ENCODE measurements around the gene FAM89B.

Gene FAM89B

DNA sequence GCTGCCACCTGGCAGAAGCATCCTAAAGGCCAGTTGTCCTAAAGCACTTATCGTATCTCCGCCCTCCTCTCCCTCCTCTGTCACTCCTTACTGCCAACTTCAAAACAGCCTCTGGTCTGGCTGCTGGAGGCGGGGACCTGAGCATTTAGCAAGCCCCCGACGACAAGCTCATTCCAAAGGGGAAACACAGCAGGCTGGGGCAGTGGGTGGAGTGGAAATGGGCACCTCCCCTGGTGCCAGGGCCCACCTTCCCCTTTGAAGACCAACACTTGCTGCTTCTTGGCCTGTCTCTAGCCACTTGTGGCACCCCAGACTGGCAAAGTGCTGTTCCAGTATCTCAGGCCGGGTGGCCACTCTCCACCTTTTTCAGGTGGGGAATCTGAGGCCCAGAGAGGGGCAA is 38.1 kb downstream of the FAM89B start:
- no peak for DNase-seq (ENCODE audit: low read depth in 2 of 2)

DNA sequence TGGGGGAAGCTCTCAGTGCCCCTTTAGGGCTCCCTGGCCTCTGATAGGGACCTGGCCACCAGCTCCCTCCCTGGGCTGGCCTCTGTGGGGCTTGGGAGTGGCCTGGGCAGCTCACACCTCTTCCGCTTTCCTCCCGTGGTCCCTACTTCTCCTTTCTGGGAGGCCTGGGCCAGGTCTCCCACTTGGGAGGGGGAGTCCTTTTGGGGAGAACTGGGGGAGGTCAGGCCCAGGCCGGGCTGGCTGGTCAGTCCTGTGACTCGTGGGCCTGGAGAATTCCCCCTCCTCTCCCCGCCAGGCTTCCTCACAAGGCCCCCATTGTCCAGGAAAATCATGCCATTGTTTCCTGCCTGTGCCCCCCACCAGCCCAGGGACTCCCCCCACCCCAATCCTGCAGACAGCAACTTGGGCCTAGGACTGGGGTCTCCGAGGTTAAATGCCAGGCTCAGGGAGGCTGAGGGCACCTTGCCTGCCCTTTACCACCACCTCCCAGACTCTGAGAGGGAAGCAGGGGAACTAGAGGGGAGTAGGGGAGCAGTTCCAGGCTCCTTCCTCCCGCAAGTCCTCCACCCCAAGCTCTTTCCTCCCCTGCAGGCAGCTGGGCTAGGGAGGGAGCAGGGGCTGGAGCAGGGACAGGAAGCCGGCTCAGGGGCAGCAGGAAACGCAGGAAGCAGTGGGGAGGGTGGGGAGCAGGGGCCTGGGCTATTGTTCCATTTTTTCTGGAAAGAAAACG is 38.9 kb downstream of the FAM89B start:
- DNase-seq (ENCODE audit: low read depth in 2 of 2) = no peak

GRCh38 chr11:65611758-65612603 is 39.6 kb downstream of the FAM89B start:
- no peak for DNase-seq (ENCODE audit: low read depth in 2 of 2)

DNA sequence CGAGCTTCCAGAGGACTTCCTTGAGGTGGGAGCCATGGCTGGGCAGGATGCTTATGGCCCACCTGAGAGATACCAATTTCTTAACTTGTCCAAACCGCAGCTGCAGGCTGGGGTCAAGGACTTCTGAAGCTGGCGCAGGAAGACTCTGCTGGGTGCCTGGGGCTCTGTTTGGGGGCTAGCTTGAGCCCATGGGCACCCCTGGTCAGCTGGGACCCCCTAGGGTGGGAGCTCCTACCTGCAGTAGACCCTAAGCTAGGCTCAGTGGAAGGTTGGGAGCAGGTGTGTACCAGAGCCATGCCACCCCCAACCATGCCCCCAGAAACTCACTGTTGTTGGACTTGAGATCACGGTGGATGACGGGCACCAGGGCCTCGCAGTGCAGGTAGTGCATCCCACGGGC is 40.4 kb downstream of the FAM89B start:
- no peak for DNase-seq (ENCODE audit: low read depth in 2 of 2)

GRCh38 chr11:65613091-65613928 is 41.0 kb downstream of the FAM89B start:
- DNase-seq (ENCODE audit: low read depth in 2 of 2) = no peak

GRCh38 chr11:65615229-65615949 is 43.1 kb downstream of the FAM89B start, which contains the start of gene PCNX3:
TSS of gene PCNX3 (plus strand) at chr11:65615776. CDS start at chr11:65616312, 536 bp downstream.
- DNase-seq (ENCODE audit: low read depth in 2 of 2) = peak; percentile 100

DNA sequence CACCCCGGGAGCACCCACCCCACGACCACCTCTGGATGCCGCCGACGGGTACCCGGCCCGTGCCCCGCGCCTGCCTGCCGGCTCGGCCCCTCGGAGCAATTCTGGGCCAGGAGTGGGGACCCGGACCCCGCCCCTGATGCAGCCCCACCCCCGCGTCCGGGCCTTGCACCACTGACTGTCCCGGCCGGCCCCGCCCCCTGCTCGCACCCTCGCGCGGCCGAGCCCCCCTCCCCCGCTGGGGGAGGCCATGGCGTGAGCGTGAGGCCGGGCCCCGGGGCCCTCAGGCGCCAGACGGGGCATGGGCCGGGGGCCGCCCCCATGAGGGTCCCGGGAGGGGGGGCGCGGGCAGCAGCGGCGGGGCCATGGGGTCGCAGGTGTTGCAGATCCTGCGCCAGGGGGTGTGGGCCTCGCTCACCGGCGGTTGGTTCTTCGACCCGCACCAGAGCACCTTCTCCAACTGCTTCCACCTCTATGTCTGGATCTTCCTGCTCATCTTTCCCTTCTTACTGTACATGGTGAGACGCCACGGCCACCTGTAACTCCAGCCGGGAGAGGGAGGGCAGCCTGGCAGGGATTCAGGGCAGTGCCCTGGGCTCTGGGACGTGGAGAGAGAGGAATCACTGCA is 43.7 kb downstream of the FAM89B start:
- peak in 1 of 2 experiments; percentile 51 for DNase-seq (ENCODE audit: low read depth in 2 of 2)

DNA sequence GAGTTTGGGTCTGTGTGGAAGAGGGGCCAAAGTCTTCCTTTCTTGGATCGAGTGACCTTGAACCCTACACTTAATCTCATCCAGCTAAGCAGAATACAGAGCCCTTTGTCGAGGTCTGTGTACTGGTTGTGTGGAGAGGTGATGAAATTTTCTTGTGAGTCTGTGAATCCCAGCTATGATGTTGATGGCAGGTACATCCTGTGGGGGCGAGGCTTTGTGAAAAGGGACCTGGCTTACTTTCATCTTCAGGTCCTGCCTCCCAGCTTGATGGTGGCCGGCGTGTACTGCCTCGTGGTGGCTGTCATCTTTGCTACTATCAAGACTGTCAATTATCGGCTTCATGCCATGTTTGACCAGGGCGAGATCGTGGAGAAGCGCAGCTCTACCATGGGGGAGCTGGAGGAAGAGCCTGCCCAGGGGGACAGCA is 44.2 kb downstream of the FAM89B start:
- no peak for DNase-seq (ENCODE audit: low read depth in 2 of 2)

DNA sequence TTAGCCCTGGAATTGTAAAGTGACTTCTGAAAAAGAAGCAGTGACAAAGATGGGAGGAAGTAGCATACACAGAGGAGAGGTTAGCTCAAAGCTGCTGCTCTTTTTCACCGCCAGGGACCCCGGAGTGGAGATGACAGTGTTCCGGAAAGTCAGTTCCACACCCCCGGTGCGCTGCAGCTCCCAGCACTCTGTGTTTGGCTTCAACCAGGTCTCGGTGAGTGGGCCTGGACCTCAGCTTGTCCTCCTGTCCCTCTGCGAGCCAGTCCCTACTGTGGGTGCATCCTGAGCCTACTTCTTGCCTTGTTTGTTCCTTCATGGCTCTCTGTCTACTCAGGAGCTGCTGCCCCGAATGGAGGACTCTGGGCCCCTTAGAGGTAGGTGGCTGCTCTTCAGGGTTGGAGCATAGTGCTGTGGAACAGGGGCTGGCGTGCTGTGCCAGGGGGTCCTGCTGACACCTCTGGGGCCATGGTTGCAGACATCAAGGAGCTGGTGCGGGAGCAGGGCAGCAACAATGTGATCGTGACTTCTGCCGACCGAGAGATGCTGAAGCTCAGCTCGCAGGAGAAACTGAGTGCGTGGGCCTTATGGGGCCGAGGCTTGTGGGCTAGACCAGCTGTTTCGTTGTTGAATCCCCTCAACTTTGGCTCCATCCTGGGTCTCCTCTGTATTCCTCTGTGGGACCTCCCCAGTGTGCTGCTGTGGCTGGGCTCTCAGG is 45.0 kb downstream of the FAM89B start:
- DNase-seq (ENCODE audit: low read depth in 2 of 2) = no peak

- DNase-seq (ENCODE audit: low read depth in 2 of 2) = no peak
Observed at GRCh38 chr11:65617990-65618751, 45.8 kb downstream of the FAM89B start.

DNA sequence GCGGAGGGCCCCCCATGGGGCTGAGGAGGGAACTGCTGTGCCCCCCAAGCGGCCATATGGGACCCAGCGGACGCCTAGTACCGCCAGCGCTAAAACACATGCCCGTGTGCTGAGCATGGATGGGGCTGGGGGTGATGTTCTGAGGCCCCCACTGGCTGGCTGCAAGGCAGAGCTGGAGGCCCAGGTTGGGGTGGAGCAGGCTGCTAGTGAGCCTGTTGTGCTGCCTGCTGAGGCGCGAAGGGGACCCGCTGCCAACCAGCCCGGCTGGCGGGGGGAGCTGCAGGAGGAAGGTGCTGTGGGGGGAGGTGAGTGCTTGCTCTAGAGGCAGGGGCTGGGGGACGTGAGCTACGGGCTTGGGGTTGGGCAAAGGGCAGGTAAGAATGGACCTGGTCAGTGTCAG is 46.4 kb downstream of the FAM89B start:
- no peak for DNase-seq (ENCODE audit: low read depth in 2 of 2)

GRCh38 chr11:65619281-65619928 is 47.1 kb downstream of the FAM89B start:
- DNase-seq (ENCODE audit: low read depth in 2 of 2) = no peak

DNA sequence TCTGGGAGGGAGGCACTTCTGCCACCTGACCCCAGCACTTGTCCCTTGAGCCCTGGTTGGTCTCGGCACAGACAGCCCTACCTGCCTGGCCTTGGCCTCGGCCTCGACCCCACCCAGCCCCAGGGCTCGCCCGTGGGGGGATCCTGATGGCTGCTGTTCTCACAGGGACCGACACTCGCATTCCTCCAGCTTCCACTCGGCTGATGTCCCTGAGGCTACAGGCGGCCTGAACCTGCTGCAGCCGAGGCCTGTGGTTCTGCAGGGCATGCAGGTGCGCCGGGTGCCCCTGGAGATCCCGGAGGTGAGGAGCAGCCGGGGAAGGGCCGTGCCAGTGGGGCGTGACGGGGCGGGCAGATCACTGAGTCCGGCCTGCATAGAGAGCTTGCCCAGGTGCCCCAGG is 48.3 kb downstream of the FAM89B start:
- DNase-seq (ENCODE audit: low read depth in 2 of 2) = no peak

DNA sequence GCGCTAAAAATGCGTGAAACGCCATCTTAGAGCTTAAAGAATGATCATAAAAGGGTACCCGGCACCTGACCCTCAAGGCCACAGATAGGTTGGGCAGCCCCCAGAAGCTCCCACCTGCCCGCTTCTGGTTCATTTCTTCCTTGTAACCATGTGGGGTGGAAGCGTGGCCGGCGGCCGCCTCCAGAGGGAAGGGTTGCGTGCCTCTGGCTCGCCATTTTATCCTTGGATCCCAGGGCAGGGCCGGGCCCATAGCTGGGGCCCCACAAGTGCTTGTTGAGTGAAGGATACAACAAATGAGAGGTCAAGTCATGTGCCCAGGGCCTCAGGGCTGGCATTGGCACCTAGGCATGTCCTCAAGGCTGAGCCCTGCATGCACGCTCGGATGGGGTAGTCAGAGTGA is 49.1 kb downstream of the FAM89B start:
- DNase-seq (ENCODE audit: low read depth in 2 of 2) = no peak

GRCh38 chr11:65622011-65622410 is 49.7 kb downstream of the FAM89B start:
- DNase-seq (ENCODE audit: low read depth in 2 of 2) = no peak

DNA sequence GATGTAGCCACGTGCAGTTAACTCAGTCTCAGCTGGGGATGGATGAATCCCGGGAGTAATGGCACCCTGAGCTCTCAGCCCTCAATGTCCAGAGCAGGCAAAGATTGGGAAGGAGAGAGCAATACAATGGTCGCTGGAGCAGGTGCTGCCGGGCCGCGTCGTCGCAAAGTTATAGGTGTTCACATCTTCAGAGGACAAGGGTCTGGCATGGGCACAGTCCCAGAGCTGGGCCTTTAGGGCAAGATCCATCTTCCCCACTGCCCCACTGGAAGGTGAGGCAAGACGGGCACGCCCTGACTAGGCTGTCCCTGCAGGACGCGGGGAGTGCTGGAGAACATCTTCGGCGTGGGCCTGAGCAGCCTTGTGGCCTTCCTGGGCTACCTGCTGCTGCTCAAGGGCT is 50.8 kb downstream of the FAM89B start:
- no peak for DNase-seq (ENCODE audit: low read depth in 2 of 2)
